ENCODE data around the gene SUPT5H. TPM values are rescaled to one million over a fixed set of nuclear protein-coding genes. Genes with fewer than 3 reads are reported as not detected.

SUPT5H gene
- polyA plus RNA-seq, 3 donors: 64.7 to 107 (median 71.3) TPM

DNA sequence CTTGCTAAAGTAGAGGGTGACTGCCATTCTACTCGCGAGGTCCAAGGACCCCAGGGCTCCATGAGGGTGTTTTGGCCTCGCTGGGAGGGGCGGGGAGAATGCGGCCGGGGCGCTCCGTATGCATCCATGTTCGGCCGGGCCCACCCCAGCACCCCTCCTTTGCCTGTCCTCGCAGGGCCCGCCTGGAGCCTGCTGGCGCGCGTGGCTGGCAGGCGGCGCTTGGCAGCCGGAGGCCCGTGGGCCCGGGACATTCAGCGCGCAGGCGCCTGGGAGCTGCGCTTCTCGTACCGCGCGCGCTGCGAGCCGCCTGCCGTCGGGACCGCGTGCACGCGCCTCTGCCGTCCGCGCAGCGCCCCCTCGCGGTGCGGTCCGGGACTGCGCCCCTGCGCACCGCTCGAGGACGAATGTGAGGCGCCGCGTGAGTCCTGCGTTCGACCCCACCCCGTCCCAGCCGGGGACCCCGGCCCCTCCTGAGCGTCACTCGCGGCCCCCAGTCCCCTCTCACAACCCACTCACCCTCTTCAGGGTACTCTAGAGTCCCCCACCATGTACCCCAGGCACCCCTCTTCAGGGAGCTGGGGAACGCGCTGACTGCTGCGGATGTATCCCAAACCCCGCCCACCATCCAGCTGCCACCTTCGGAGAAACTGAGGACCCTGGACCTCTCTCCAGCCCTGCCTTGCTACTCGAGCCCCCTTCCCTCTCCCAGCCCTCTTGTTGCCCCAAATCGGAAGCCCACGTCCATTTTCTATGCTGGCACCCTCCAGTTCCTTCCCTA lies 57.4 kb downstream of the SUPT5H start:
- no peak overlapping the region for H3K27ac ChIP-seq (ENCODE audit: low read depth, low read length)
- WGBS, 3 donors: 15 to 22% (median 18%) methylated on average over 33 to 69 of the region's 69 CpGs

DNA sequence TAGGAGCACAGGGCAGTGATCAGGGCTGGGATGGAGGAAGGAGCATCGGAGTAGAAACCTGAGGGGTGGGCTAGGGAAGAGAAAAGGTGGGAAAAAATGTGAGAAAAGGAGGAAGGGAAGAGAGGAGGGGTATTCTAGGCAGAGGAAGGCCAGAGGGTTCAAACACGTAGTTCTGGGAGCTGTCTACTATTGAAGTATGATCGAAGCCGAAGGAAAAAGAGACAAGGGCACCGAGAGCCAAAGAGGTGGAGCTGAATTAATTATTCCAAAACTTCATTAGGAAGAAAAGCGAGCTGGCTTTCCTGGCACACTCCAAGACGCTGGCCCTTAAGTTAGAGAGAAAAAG lies 61.2 kb downstream of the SUPT5H start:
- H3K27ac ChIP-seq (ENCODE audit: low read depth, low read length): no peak overlapping the region
- whole genome bisulfite sequencing, 3 donors: 56 to 58% (median 58%) methylated on average over 7 of the region's 7 CpGs

DNA sequence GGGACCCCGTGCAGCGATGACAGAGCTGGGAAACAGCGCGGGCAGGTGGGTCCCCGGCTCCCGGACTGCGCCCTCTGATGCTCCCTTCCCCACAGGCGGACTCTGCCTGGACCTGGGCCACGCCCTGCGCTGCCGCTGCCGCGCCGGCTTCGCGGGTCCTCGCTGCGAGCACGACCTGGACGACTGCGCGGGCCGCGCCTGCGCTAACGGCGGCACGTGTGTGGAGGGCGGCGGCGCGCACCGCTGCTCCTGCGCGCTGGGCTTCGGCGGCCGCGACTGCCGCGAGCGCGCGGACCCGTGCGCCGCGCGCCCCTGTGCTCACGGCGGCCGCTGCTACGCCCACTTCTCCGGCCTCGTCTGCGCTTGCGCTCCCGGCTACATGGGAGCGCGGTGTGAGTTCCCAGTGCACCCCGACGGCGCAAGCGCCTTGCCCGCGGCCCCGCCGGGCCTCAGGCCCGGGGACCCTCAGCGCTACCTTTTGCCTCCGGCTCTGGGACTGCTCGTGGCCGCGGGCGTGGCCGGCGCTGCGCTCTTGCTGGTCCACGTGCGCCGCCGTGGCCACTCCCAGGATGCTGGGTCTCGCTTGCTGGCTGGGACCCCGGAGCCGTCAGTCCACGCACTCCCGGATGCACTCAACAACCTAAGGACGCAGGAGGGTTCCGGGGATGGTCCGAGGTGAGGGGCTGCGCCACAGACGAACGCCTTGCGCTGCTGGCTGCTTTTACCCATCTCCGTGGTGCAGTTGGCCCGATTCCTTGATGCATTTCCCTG lies 61.7 kb downstream of the SUPT5H start:
- no peak overlapping the region for H3K27ac ChIP-seq (ENCODE audit: low read depth, low read length)
- 3 to 6% (median 3%) methylated on average over 77 to 96 of the region's 96 CpGs for WGBS, 3 donors

DNA sequence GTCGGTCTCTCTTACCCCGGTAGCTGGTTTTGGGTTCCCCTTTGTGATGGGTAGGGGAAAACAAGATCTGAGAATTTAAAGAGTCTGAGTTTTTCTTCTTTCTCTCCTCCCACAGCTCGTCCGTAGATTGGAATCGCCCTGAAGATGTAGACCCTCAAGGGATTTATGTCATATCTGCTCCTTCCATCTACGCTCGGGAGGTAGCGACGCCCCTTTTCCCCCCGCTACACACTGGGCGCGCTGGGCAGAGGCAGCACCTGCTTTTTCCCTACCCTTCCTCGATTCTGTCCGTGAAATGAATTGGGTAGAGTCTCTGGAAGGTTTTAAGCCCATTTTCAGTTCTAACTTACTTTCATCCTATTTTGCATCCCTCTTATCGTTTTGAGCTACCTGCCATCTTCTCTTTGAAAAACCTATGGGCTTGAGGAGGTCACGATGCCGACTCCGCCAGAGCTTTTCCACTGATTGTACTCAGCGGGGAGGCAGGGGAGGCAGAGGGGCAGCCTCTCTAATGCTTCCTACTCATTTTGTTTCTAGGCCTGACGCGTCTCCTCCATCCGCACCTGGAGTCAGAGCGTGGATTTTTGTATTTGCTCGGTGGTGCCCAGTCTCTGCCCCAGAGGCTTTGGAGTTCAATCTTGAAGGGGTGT lies 62.5 kb downstream of the SUPT5H start:
- WGBS, 3 donors: 21 to 50% (median 40%) methylated on average over 24 of the region's 24 CpGs
- no peak overlapping the region for H3K27ac ChIP-seq (ENCODE audit: low read depth, low read length)

- 80 to 92% (median 90%) methylated on average over 9 of the region's 9 CpGs for WGBS, 3 donors
- H3K27ac ChIP-seq (ENCODE audit: low read depth, low read length): no peak overlapping the region
Measured at GRCh38 chr19:39508629-39509028, 63.2 kb downstream of the SUPT5H start.

- WGBS, 3 donors: 51 to 61% (median 51%) methylated on average over 2 of the region's 2 CpGs
Measured at GRCh38 chr19:39509233-39509632, 63.9 kb downstream of the SUPT5H start.

DNA sequence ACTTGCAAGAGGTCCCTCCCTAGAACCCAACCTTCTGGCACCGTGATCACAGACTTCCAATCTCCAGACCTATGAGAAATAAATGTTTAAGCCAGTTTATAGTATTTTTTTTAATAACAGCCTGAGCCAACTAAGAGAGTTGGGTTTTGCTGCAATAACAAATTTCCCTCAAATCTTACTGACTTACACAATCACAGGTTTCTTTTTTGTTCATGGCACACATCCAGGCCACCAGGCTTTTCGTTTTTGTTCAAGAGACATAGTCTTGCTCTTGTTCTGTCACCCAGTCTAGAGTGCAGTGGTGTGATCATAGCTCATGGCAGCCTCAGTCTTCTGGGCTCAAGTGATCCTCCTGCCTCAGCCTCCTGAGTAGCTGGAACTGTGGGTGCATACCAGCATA lies 67.6 kb downstream of the SUPT5H start:
- 47 to 56% (median 52%) methylated on average over 2 of the region's 2 CpGs for WGBS, 3 donors
- H3K27ac ChIP-seq (ENCODE audit: low read depth, low read length): no peak overlapping the region

More at GRCh38 chr19:39509233-39509632, 63.9 kb downstream of the SUPT5H start:
- H3K27ac ChIP-seq (ENCODE audit: low read depth, low read length): no peak overlapping the region

- 1% methylated on average over 50 to 56 of the region's 56 CpGs for WGBS, 3 donors
- no peak within 1 kb of the TSS for H3K27ac ChIP-seq (ENCODE audit: low read depth, low read length)
Measured at GRCh38 chr19:39514840-39515550, 69.6 kb downstream of the SUPT5H start, which contains the start of gene SELENOV. SELENOV (plus strand) TSS chr19:39515139; CDS start chr19:39515213, 74 bp downstream.

- WGBS, 3 donors: 3 to 4% (median 4%) methylated on average over 38 to 44 of the region's 44 CpGs
- no peak overlapping the region for H3K27ac ChIP-seq (ENCODE audit: low read depth, low read length)
Measured at GRCh38 chr19:39515551-39516191, 70.3 kb downstream of the SUPT5H start.

DNA sequence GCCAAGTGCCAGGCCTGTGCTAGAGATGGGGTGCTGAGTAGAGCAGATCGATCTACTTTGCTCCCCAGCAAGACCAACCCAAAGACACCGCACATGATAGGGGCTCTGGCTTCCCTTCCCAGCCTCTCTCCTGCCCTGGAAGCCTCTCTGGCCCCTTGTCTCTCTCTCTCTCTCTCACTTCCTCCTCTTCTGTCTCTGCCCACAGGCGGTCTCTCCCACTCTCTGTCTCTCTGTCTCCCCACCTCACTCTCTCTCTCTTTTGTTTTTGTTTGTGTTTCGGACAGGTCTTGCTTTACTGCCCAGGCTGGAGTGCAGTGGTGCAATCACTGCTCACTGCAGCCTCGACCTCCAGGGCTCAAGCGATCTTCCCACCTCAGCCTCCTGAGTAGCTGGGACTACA lies 70.9 kb downstream of the SUPT5H start:
- WGBS, 3 donors: 42 to 45% (median 43%) methylated on average over 6 of the region's 6 CpGs
- no peak overlapping the region for H3K27ac ChIP-seq (ENCODE audit: low read depth, low read length)

DNA sequence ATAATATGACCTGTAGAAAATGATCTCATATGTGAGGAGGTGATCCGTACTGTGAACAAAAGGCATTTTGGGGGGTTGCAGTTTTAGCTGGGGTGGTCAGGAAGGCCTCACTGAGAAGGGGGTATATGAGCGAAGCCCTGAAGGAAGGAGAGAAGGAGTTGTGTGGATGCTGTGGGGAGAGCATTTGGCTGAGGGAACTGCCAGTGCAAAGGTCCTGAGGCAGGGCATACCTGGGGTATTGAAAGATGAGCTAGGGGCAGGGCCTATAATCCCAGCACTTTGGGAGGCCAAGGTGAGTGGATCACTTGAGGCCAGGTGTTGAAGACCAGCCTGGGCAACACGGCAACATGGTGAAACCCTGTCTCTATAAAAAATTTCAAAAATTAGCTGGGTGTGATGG lies 72.0 kb downstream of the SUPT5H start:
- 55 to 77% (median 74%) methylated on average over 3 of the region's 3 CpGs for WGBS, 3 donors
- H3K27ac ChIP-seq (ENCODE audit: low read depth, low read length): no peak overlapping the region

- 65 to 68% (median 68%) methylated on average over 5 of the region's 5 CpGs for WGBS, 3 donors
Measured at GRCh38 chr19:39518458-39518857, 73.1 kb downstream of the SUPT5H start.

DNA sequence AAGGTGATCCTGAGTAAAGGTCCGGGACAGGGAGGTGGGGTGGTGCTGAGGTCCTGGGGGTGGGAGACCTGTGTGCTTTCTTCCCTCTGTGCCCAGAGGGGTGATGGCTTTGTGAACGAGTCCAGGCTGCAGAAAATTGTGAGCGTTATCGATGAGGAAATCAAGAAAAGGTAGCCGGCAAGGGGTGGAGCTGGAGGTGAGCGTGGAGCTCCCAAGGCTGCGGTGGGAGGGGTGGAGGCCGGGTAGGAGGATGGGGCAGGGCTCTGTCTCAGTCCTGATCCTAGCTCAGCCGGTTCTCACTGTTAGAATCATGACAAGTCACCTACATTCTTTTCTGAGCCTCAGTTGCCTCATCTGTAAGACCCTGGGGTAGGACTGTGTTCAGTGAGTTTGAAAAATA lies 73.6 kb downstream of the SUPT5H start:
- no peak overlapping the region for H3K27ac ChIP-seq (ENCODE audit: low read depth, low read length)
- WGBS, 3 donors: 57 to 75% (median 71%) methylated on average over 9 of the region's 9 CpGs

More at GRCh38 chr19:39518458-39518857, 73.1 kb downstream of the SUPT5H start:
- no peak overlapping the region for H3K27ac ChIP-seq (ENCODE audit: low read depth, low read length)

DNA sequence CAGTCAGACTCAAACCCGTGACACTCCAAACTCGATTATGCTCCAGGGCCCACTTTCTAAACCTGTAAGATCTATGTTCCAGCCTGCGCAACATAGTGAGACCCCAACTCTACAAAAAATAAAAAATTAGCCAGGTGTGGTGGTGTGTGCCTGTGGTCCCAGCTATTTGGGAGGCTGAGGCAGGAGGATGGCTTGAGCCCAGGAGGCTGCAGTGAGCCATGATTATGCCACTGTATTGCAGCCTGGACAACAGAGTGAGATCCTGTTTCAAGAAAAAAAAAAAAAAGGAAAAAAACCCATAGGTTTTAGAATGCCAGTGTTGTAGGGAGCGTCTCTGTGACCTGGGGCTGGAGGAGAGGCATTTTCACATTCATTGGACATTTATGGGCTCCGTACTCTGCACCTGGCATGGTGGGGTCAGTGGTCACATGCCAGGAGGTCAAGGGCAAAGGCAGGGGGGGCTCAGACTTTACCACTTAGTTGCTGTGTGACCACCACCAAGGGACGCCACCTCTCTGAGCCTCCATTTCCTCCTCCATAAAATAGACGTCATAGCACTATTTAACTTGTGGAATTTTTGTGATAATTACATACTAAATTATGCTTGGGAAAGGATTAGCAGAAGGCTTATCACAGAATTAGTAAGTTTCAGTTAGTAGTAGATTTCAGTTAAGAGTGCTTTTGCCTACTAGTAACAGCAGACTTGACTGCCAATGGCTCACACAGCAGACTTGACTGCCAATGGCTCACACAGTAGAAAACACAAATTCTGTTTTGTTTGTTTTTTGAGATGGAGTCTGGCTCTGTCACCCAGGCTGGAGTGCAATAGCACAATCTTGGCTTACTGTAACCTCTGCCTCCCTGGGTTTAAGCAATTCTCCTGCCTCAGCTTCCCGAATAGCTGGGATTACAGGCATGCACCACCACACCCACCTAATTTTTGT lies 75.4 kb downstream of the SUPT5H start:
- no peak overlapping the region for H3K27ac ChIP-seq (ENCODE audit: low read depth, low read length)
- 83 to 87% (median 85%) methylated on average over 8 of the region's 8 CpGs for WGBS, 3 donors

DNA sequence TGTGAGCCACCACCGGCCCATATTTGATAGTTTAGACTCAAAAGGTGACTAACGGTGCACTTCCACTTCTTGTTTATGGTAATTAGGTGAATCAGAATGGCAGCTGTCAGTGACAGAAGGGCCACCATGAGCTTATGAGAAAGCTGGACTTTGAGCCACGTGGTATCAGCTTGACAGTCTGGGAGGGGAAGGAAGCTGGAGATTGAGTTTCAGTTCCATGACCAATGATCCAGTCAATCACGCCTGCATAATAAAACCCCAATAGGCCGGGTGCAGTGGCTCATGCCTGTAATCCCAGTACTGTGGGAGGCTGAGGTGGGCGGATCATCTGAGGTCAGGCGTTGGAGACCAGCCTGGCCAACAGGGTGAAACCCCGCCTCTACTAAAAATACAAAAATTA lies 79.1 kb downstream of the SUPT5H start:
- 85 to 91% (median 88%) methylated on average over 8 of the region's 8 CpGs for WGBS, 3 donors
- H3K27ac ChIP-seq (ENCODE audit: low read depth, low read length): no peak overlapping the region

DNA sequence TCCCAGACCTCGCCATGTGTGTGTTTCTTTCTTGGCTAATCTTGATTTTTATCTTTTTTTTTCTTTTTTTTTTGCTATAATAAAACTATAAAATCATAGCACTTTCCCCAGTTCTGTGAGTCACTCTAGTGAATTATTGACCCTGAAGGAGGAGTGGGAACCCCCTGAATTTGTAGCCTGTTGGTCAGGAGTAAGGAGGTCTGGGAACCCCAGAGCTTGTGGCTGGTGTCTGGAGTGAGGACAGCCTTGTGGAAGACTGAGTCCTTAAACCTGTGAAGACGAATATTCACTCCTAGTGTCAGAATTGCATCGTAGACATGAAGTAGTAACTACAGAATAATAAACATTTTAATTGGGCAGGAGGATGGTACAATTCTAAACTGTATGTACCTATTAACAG lies 79.8 kb downstream of the SUPT5H start:
- 91 to 96% (median 93%) methylated on average over 3 of the region's 3 CpGs for WGBS, 3 donors

More for the DNA sequence above, 79.8 kb downstream of the SUPT5H start:
- no peak overlapping the region for H3K27ac ChIP-seq (ENCODE audit: low read depth, low read length)
